WTC11 (cell line): ENCODE data around the gene GABBR2.

Experiments used
- AFF4 ChIP-seq: sonication (generic); formaldehyde crosslinking; IDR thresholded peaks from 2 replicates; pipeline ENCODE4 v1.8.1; 2023; ENCODE audit warnings: mild to moderate bottlenecking, missing genetic modification reagents, borderline replicate concordance
- CREB1 ChIP-seq: sonication (generic); formaldehyde crosslinking; IDR thresholded peaks from 2 replicates; pipeline ENCODE4 v1.8.0; 2023; ENCODE audit warnings: mild to moderate bottlenecking, missing genetic modification reagents
- ELF4 ChIP-seq: sonication (generic); formaldehyde crosslinking; IDR thresholded peaks from 2 replicates; pipeline ENCODE4 v1.8.1; 2022; ENCODE audit warnings: low read depth, mild to moderate bottlenecking, moderate library complexity, missing genetic modification reagents
- ESRRA ChIP-seq: sonication (generic); formaldehyde crosslinking; IDR thresholded peaks from 2 replicates; pipeline ENCODE4 v1.8.1; 2022; ENCODE audit warnings: mild to moderate bottlenecking, missing genetic modification reagents, borderline replicate concordance
- KAT7 ChIP-seq: sonication (generic); formaldehyde crosslinking; IDR thresholded peaks from 2 replicates; pipeline ENCODE4 v1.8.1; 2023; ENCODE audit warnings: missing genetic modification reagents, mild to moderate bottlenecking, borderline replicate concordance
- NR2C2 ChIP-seq: sonication (generic); formaldehyde crosslinking; IDR thresholded peaks from 2 replicates; pipeline ENCODE4 v1.8.0; 2022; ENCODE audit warnings: mild to moderate bottlenecking, missing genetic modification reagents
- TP53 ChIP-seq: sonication (generic); formaldehyde crosslinking; IDR thresholded peaks from 2 replicates; pipeline ENCODE4 v1.8.1; 2023; ENCODE audit warnings: mild to moderate bottlenecking, missing genetic modification reagents
- ZNF121 ChIP-seq: sonication (generic); formaldehyde crosslinking; IDR thresholded peaks from 2 replicates; pipeline ENCODE4 v1.8.0; 2023; ENCODE audit warnings: missing genetic modification reagents
- ZNF512 ChIP-seq: sonication (generic); formaldehyde crosslinking; IDR thresholded peaks from 2 replicates; pipeline ENCODE4 v1.8.1; 2022; ENCODE audit warnings: missing genetic modification reagents, borderline replicate concordance
- TF ChIP-seq, protein P1 (sequence below): fragments of 200-600 bp; IDR thresholded peaks from 2 replicates; pipeline ENCODE4 v1.8.0; 2022; ENCODE audit warnings: antibody characterized with exemption
- TF ChIP-seq, protein P2 (sequence below): sonication (generic); formaldehyde crosslinking; IDR thresholded peaks from 2 replicates; pipeline ENCODE4 v1.8.0; 2023; ENCODE audit warnings: missing genetic modification reagents, mild to moderate bottlenecking, borderline replicate concordance
- TF ChIP-seq, protein P3 (sequence below): sonication (generic); formaldehyde crosslinking; conservative IDR thresholded peaks from 2 replicates; pipeline ENCODE4 v1.8.1; 2023; ENCODE audit warnings: mild to moderate bottlenecking, low read depth, missing genetic modification reagents, moderate library complexity
- TF ChIP-seq, protein P4 (sequence below): sonication (generic); formaldehyde crosslinking; IDR thresholded peaks from 2 replicates; pipeline ENCODE4 v1.8.1; 2022; ENCODE audit warnings: mild to moderate bottlenecking, moderate library complexity, missing genetic modification reagents

DNA sequence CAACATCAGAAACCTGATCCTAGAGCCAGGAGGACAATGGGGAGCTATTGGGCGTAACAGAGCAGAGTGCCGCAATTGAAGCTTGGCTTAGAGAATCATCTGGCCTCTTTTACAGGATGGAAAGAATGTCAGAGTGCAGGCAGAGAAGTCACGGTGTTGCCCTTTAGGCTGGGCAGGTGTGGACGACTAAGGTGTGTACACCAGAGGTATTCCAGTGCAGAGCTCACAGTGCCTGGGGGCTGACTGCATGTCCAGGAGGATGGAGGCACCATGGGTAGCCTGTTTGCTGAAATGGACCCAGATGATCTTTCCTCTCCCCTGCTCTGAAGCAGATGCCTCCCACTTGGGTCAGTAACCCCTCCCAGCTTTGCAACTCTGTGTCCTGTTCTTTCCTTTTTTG lies 404.4 kb downstream of the GABBR2 start:
- TF ChIP-seq, protein P1, sequence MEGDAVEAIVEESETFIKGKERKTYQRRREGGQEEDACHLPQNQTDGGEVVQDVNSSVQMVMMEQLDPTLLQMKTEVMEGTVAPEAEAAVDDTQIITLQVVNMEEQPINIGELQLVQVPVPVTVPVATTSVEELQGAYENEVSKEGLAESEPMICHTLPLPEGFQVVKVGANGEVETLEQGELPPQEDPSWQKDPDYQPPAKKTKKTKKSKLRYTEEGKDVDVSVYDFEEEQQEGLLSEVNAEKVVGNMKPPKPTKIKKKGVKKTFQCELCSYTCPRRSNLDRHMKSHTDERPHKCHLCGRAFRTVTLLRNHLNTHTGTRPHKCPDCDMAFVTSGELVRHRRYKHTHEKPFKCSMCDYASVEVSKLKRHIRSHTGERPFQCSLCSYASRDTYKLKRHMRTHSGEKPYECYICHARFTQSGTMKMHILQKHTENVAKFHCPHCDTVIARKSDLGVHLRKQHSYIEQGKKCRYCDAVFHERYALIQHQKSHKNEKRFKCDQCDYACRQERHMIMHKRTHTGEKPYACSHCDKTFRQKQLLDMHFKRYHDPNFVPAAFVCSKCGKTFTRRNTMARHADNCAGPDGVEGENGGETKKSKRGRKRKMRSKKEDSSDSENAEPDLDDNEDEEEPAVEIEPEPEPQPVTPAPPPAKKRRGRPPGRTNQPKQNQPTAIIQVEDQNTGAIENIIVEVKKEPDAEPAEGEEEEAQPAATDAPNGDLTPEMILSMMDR: no peak
- TF ChIP-seq TP53 (no peak), ELF4 (CRISPR knock-in tag) (no peak), KAT7 (CRISPR knock-in tag) (no peak), CREB1 (no peak), ZNF121 (no peak), ESRRA (CRISPR knock-in tag) (no peak), ZNF512 (CRISPR knock-in tag) (no peak), AFF4 (no peak), NR2C2 (CRISPR knock-in tag) (no peak)
- TF ChIP-seq, protein P2, sequence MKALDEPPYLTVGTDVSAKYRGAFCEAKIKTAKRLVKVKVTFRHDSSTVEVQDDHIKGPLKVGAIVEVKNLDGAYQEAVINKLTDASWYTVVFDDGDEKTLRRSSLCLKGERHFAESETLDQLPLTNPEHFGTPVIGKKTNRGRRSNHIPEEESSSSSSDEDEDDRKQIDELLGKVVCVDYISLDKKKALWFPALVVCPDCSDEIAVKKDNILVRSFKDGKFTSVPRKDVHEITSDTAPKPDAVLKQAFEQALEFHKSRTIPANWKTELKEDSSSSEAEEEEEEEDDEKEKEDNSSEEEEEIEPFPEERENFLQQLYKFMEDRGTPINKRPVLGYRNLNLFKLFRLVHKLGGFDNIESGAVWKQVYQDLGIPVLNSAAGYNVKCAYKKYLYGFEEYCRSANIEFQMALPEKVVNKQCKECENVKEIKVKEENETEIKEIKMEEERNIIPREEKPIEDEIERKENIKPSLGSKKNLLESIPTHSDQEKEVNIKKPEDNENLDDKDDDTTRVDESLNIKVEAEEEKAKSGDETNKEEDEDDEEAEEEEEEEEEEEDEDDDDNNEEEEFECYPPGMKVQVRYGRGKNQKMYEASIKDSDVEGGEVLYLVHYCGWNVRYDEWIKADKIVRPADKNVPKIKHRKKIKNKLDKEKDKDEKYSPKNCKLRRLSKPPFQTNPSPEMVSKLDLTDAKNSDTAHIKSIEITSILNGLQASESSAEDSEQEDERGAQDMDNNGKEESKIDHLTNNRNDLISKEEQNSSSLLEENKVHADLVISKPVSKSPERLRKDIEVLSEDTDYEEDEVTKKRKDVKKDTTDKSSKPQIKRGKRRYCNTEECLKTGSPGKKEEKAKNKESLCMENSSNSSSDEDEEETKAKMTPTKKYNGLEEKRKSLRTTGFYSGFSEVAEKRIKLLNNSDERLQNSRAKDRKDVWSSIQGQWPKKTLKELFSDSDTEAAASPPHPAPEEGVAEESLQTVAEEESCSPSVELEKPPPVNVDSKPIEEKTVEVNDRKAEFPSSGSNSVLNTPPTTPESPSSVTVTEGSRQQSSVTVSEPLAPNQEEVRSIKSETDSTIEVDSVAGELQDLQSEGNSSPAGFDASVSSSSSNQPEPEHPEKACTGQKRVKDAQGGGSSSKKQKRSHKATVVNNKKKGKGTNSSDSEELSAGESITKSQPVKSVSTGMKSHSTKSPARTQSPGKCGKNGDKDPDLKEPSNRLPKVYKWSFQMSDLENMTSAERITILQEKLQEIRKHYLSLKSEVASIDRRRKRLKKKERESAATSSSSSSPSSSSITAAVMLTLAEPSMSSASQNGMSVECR (CRISPR knock-in tag): no peak
- TF ChIP-seq, protein P3, sequence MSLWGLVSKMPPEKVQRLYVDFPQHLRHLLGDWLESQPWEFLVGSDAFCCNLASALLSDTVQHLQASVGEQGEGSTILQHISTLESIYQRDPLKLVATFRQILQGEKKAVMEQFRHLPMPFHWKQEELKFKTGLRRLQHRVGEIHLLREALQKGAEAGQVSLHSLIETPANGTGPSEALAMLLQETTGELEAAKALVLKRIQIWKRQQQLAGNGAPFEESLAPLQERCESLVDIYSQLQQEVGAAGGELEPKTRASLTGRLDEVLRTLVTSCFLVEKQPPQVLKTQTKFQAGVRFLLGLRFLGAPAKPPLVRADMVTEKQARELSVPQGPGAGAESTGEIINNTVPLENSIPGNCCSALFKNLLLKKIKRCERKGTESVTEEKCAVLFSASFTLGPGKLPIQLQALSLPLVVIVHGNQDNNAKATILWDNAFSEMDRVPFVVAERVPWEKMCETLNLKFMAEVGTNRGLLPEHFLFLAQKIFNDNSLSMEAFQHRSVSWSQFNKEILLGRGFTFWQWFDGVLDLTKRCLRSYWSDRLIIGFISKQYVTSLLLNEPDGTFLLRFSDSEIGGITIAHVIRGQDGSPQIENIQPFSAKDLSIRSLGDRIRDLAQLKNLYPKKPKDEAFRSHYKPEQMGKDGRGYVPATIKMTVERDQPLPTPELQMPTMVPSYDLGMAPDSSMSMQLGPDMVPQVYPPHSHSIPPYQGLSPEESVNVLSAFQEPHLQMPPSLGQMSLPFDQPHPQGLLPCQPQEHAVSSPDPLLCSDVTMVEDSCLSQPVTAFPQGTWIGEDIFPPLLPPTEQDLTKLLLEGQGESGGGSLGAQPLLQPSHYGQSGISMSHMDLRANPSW (CRISPR knock-in tag): no peak
- TF ChIP-seq, protein P4, sequence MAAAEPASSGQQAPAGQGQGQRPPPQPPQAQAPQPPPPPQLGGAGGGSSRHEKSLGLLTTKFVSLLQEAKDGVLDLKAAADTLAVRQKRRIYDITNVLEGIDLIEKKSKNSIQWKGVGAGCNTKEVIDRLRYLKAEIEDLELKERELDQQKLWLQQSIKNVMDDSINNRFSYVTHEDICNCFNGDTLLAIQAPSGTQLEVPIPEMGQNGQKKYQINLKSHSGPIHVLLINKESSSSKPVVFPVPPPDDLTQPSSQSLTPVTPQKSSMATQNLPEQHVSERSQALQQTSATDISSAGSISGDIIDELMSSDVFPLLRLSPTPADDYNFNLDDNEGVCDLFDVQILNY (CRISPR knock-in tag): no peak
